GDM1 (cell line): ENCODE data around the gene TP53I11.

ENCODE experiments used
- DNase-seq: peaks from one replicate; lab custom pipeline; 2025; lab: John Stamatoyannopoulos, UW

Gene TP53I11

GRCh38 chr11:44912270-44912987 is 38.3 kb downstream of the TP53I11 start:
- no peak for DNase-seq

DNA sequence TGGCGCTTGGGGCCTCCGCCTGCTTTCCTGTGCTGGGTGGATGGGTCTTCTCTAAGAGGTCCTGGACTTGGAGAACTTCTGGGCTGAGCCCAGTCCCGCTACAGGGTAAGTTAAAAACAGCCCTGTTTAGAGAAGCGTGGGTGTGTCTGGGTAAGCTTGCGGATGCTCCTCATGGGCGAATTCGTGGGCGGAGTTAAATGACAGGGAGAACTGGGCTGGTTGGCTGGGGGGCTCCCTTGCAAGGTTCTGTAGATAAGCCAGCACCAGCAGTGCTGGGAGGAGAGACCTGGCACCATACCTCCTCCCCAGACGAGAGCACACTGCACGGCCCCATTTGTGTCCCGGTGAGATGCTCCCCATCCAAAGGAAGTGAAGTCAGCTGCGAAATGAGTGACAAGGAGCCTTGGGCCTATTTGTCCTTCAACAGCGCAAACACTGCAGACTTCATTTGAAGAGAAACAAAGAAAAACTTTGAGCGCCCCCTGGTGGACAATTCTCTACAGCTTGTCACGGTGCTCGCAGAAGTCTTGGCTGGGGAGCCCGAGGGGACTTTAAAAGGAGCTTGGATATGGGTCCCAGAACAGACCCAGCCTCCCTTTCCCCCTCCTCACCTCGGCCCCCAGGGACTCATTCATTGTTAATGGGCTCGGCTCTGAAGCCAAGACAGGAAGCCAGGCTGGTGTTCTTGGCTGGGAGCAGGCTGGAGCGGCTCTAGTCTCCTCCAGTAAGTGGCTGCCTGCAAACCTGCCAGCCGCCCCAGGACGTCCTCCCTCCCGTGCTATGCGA is 39.5 kb downstream of the TP53I11 start:
- DNase-seq, result peak; percentile 52

DNA sequence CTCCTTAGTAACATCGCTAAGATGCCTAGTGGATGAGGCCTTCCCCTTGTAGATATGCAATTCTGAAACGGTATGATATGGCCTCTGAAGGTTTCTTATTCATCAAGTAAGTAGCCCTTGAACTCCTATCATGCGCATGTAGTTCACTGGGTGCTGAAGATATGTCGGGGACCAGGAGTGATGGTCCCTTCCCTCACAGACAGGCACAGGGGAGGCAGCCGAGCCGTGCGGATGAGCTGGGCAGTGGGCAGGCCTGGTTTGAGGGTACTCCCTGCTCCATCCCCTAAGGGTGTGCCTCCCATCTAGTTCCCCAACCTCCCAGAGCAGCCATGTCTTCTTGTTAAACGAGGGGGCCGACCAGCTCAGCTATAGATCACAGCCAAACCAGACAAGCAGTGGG is 40.1 kb downstream of the TP53I11 start:
- no peak for DNase-seq

GRCh38 chr11:44909557-44909956 is 41.1 kb downstream of the TP53I11 start:
- DNase-seq, result no peak

DNA sequence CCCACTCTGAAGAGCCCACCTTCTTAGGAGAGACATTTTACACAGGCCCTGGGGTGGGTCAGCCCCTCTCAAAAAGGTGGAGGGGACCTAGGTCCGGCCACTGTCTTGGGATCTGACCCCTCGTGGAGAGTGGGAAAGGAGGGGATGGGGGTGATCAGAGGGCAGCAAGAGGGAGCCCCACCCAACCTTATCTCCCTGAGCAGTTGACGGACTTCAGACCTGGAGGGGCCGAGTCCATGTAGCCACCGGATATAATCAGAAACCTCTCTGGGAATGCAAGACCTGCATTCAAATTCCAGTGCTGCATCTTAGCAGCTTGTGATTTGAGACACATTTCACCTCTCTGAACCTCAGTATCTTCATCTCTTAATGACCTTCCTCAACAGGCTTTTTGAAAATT is 44.0 kb downstream of the TP53I11 start:
- DNase-seq, result no peak

GRCh38 chr11:44905131-44905866 is 45.4 kb downstream of the TP53I11 start:
- no peak for DNase-seq

DNA sequence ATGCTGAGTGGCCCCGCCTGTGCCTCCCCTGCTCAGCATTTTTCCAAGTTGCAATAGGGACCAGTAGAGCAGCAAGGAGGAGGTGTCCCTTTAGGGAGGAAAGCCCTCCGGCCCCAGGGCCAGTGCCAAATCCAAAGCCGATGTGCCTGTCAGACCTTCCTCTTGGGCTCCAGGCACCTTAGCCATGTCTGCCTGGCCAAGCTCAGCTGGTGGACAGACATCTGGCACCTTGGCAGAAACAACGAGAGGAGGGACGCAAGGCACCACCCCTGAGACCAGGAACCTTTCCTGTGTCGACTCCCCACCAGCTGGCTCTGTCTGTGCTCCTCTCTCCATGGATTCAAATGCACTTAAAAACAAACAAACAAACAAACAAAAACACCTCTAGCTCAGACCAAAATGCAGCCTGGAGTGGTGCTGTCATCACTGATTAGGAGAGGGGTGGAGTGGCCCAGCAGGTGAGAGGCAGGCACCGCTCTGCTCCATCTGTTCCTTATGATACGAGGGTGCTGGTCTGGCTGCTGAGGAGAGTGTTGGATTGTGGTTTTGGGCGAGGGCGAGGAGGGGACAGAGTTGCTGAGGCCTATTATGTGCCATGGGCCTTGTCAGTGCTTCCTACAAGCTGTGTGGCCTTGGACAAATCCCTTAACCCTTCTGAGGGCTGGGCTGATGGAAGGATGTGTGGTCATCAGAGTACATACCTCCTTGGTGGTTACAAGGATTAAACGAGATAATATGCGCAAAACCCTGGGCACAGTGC is 46.2 kb downstream of the TP53I11 start:
- DNase-seq, result no peak

DNA sequence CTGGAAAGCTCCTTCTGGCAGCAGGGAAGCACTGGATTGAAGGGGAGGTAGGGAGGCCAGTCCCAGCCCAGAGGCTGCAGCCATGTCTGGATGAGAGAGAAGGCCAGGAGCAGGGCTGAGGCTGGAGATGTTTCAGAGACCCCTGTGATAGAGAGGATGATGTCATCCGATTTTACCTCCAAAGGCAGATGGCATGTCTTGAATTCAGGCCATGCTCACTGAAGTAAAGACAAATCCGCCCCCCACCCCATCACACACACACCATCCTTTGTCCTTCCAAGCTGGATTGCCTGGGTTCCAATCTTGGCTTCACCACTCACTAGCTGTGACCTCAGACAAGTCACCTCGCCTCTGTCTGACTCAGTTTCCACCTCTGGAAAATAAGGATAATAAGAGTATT is 47.2 kb downstream of the TP53I11 start:
- DNase-seq, result no peak

GRCh38 chr11:44903035-44903434 is 47.6 kb downstream of the TP53I11 start:
- DNase-seq, result no peak

DNA sequence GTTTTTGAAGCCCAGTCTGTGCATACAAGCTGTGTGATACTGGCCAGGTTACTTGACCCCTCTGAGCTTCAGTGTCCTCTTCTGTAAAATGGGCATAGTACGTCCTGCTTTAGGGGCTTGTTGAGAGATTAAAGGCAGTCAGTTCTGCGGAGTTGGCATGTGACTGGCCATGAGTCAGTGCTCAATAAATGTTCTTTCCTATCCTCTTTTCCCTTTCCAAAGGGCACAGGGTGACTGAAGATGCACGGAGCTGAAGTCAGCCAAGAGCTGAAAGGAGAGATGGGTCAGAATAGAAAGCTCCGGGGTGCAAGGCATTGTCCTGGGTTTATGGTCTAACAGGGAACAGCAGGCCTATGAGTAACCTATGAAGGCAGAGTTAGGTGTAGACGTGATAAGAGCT is 48.9 kb downstream of the TP53I11 start:
- DNase-seq, result no peak

GRCh38 chr11:44901120-44901633 is 49.5 kb downstream of the TP53I11 start:
- no peak for DNase-seq

GRCh38 chr11:44899959-44900358 is 50.7 kb downstream of the TP53I11 start:
- peak; percentile 4 for DNase-seq

DNA sequence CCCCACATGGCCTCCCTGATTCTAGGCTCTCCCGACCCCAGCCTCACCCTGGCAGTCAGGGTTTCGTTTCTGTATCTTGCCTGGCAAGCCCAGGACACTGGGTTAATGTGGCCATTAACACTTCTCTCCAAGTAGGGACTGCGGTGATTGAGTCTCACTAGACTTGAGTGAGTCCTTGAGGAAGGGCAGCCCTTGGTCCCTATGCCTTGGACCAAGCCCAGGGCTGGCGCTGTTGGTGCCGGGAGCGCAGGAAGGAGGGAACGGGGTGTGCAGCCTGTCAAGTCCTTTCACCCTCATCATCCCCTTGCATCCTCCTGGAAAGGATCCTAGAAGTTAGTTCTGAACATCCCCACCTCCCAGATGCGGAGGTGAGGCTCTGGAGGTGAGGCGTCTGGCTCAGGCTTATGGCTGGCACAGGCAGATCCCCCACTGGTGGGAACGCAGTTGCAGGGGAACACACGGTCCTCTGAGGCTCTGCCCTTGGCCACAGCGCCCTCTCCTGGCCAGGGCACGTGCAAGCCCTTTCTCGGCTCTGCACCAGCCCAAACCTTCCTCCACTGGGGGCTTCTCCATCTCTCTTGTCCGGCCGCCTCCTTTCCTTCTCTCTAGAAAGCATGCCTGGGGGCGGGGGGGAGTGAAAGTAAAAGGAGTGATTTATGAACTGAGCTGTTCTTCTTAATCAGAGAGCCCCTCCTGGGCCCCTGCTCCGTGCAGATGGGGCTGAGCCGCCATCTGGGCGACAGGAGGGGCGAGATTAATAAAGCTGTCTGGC is 56.7 kb downstream of the TP53I11 start:
- peak; percentile 52 for DNase-seq

DNA sequence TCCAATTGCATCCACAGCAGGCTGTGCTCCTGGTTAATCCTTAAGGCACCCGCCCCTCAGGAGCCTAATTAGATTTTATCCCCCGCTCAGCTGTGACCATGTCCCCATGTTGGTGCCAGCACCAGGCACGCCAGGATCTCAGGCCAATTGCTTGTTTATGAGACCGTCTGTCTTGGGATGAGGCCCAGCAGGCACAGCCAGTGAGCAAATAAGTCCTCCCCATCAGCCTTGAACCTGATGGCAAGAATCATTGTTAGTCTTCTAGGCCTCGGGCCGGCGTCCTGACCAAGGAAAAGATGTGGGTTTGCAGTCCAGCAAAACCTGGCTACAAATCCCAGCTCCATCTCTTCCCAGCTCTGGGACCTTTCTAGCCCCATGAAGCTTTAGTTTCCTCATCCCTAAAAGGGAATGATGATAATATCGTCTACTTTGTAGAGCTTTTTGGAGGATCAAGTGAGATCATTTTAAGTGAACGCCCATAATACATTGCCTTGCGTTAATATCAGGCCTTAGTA is 57.3 kb downstream of the TP53I11 start:
- no peak for DNase-seq

GRCh38 chr11:44892843-44893242 is 57.8 kb downstream of the TP53I11 start:
- DNase-seq, result no peak

DNA sequence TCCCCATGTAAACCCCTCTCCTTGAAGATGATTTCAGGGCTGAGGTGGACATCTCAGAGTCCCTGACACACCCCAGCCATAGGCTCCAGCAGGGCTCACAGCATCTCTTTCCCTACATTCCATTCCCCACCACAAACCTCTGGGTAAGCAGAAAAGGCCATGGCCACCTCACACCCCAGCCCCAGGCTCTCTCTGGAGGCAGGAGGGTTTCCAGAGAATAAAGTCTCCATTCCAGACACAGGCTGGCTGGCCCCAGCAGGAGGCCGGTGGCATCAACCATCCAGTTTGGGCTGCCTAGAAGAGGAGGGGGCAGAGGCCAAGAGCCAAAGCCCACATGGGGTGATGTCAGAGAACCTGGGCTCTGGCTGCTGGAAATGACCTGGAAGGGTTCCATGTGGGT is 61.4 kb downstream of the TP53I11 start:
- DNase-seq, result no peak

DNA sequence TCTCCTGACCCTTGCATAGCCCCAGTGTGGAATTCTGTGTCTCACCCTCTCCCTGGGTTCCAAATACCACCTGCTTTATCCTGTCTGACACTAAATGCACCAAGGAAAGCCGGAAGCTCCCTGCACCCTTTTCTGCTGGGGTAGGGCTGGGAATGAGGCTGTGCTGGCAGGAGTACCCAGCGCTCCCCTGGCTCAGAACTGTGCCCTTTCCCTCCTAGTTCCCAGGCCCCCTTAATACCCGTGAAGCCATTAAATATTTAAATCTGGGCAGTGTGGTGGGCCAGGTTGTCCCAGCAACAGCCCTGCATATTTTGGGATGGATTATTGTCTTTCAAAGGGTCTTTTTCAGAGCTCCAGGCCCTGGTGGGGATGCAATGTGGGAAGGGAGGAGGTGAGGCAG is 63.0 kb downstream of the TP53I11 start:
- DNase-seq, result no peak

DNA sequence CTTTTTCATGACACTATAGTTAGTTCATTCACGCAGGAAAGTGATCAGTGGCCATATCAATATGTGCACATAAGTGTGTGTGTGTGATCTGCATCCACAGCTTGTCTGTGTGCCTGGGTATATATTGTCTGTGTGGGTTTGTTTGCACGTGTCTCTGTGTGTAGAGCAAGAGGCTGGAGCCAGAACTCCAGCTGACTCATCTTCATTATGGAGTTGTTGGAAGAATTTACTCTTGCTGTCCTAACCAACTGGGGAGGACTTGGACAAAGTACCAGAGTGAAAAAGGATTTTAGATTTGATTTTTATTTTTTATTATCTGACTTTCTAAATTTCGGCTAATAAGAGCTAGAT is 63.9 kb downstream of the TP53I11 start:
- DNase-seq, result no peak

GRCh38 chr11:44885919-44886789 is 64.5 kb downstream of the TP53I11 start:
- no peak for DNase-seq
